Suppressor macrophage treated with lipopolysaccharide for 1 hour (primary cell): Measurements from ENCODE around the gene CCDC180.
"Not testable (repeated sequence)": the region's sequence is repeated elsewhere in the genome, so short reads cannot be mapped to it uniquely, and the experiment has no call there.

Source experiments
- DNase-seq, 3 donors: peaks; one replicate each; pipeline ENCODE4 v3.0.0-alpha.2; 2020 to 2022

The CCDC180 gene

GRCh38 chr9:97311798-97312500 lies 4.5 kb downstream of the CCDC180 start:
- no peak for DNase-seq

- DNase-seq = no peak
Observed at GRCh38 chr9:97312556-97312955, 5.1 kb downstream of the CCDC180 start.

GRCh38 chr9:97313243-97313642 lies 5.8 kb downstream of the CCDC180 start:
- DNase-seq = no peak

- no peak for DNase-seq
Observed at GRCh38 chr9:97313746-97314145, 6.3 kb downstream of the CCDC180 start.

- DNase-seq = no peak
Observed at GRCh38 chr9:97314503-97314902, 7.0 kb downstream of the CCDC180 start.

GRCh38 chr9:97315550-97315949 lies 8.1 kb downstream of the CCDC180 start:
- no peak for DNase-seq

- DNase-seq = no peak
Observed at GRCh38 chr9:97316904-97317303, 9.4 kb downstream of the CCDC180 start.

- DNase-seq = no peak
Observed at GRCh38 chr9:97318433-97318832, 11.0 kb downstream of the CCDC180 start.

- no peak for DNase-seq
Observed at GRCh38 chr9:97319395-97319794, 11.9 kb downstream of the CCDC180 start.

GRCh38 chr9:97320080-97320642 lies 12.7 kb downstream of the CCDC180 start:
- DNase-seq = no peak

GRCh38 chr9:97321251-97321650 lies 13.8 kb downstream of the CCDC180 start:
- DNase-seq = no peak

- DNase-seq = no peak
Observed at GRCh38 chr9:97321691-97322090, 14.2 kb downstream of the CCDC180 start.

GRCh38 chr9:97322105-97322504 lies 14.6 kb downstream of the CCDC180 start:
- DNase-seq = no peak

- DNase-seq = no peak
Observed at GRCh38 chr9:97324954-97325353, 17.5 kb downstream of the CCDC180 start.

- no peak for DNase-seq
Observed at GRCh38 chr9:97327562-97327961, 20.1 kb downstream of the CCDC180 start.

GRCh38 chr9:97332993-97333392 lies 25.5 kb downstream of the CCDC180 start:
- no peak for DNase-seq

GRCh38 chr9:97335622-97336021 lies 28.2 kb downstream of the CCDC180 start:
- DNase-seq = not testable (repeated sequence)

GRCh38 chr9:97348871-97349270 lies 41.4 kb downstream of the CCDC180 start:
- no peak for DNase-seq

- no peak for DNase-seq
Observed at GRCh38 chr9:97349400-97349799, 41.9 kb downstream of the CCDC180 start.

GRCh38 chr9:97354637-97355036 lies 47.2 kb downstream of the CCDC180 start:
- DNase-seq = no peak

- no peak for DNase-seq
Observed at GRCh38 chr9:97357056-97357455, 49.6 kb downstream of the CCDC180 start.
